Tongue (tissue), 2 donors: Measurements from ENCODE around the gene GPR25. TPM values are rescaled to one million over a fixed set of nuclear protein-coding genes. Genes with fewer than 3 reads are reported as not detected.

ENCODE experiments used
- DNase-seq: peaks from one replicate; pipeline ENCODE4 v3.0.0-alpha.2; 2015
- total RNA-seq: library from RNA; depleted of rRNA; stranded (reverse); fragments of >200 nt; gene quantifications from one replicate; pipeline ENCODE4 v1.2.3, GENCODE V29; 2014

The GPR25 gene
- total RNA-seq, 1 donor from 2014 or later: not detected

GRCh38 chr1:200894712-200895442 lies 22.1 kb downstream of the GPR25 start, which contains the start of gene INAVA:
Gene INAVA (plus strand): TSS chr1:200894900. CDS start chr1:200898401, 3,501 bp downstream.
- peak; percentile 45 for DNase-seq

GRCh38 chr1:200895443-200895789 lies 22.6 kb downstream of the GPR25 start:
- DNase-seq: no peak

- no peak for DNase-seq
Observed at GRCh38 chr1:200895801-200896530, 23.2 kb downstream of the GPR25 start.

GRCh38 chr1:200896531-200897196 lies 23.9 kb downstream of the GPR25 start:
- no peak for DNase-seq

GRCh38 chr1:200897259-200897658 lies 24.5 kb downstream of the GPR25 start:
- no peak for DNase-seq

GRCh38 chr1:200899015-200899386 lies 26.2 kb downstream of the GPR25 start:
- DNase-seq: no peak

- no peak for DNase-seq
Observed at GRCh38 chr1:200899451-200899915, 26.7 kb downstream of the GPR25 start.

GRCh38 chr1:200899954-200900867 lies 27.4 kb downstream of the GPR25 start:
- no peak for DNase-seq

- no peak for DNase-seq
Observed at GRCh38 chr1:200900877-200901276, 28.1 kb downstream of the GPR25 start.

- no peak for DNase-seq
Observed at GRCh38 chr1:200901350-200901749, 28.6 kb downstream of the GPR25 start.

GRCh38 chr1:200901796-200902444 lies 29.1 kb downstream of the GPR25 start:
- DNase-seq: no peak

GRCh38 chr1:200903793-200904192 lies 31.0 kb downstream of the GPR25 start:
- no peak for DNase-seq

GRCh38 chr1:200904772-200905171 lies 32.0 kb downstream of the GPR25 start:
- no peak for DNase-seq

GRCh38 chr1:200905411-200906052 lies 32.8 kb downstream of the GPR25 start:
- DNase-seq: no peak

GRCh38 chr1:200906491-200906890 lies 33.7 kb downstream of the GPR25 start:
- DNase-seq: no peak

GRCh38 chr1:200907611-200908097 lies 34.9 kb downstream of the GPR25 start:
- no peak for DNase-seq

- no peak for DNase-seq
Observed at GRCh38 chr1:200908191-200908868, 35.5 kb downstream of the GPR25 start.

- no peak for DNase-seq
Observed at GRCh38 chr1:200909071-200909470, 36.3 kb downstream of the GPR25 start.

GRCh38 chr1:200909757-200910239 lies 37.0 kb downstream of the GPR25 start:
- no peak for DNase-seq

GRCh38 chr1:200911361-200911760 lies 38.6 kb downstream of the GPR25 start:
- no peak for DNase-seq
